ENCODE results near the gene FOXO6. TPM values are rescaled to one million over a fixed set of nuclear protein-coding genes. Genes with fewer than 3 reads are reported as not detected.

The FOXO6 gene
- total and polyA plus RNA-seq, 9 of the 15 experiments (the other 6 are each of a cell fraction or from before 2014, with no cell fraction given): 0.04 to 0.31 (median 0.12) TPM; not detected in 5

- no peak for FAIRE-seq
- TF ChIP-seq CEBPG (CRISPR knock-in tag; IDR thresholded peaks at IDR 0.05) (no peak), CEBPG (tag; conservative IDR thresholded peaks at IDR 0.05 in 1 of 2, IDR thresholded peaks at IDR 0.05 in 1 of 2) (peak in 1 of 2 experiments; percentile 13; a peak in 1 of 4 replicates), ZNF445 (CRISPR knock-in tag; IDR thresholded peaks at IDR 0.05; ENCODE audit: low read depth) (no peak), CAMTA2 (CRISPR knock-in tag; conservative IDR thresholded peaks at IDR 0.05) (no peak), NFIC (IDR thresholded peaks at IDR 0.05) (peak; percentile 93), SMAD2 (IDR thresholded peaks at IDR 0.05; ENCODE audit: low read depth, low read length) (no peak), ELF2 (CRISPR knock-in tag; IDR thresholded peaks at IDR 0.05) (no peak), ZNF239 (CRISPR knock-in tag; IDR thresholded peaks at IDR 0.05) (no peak), SIN3B (IDR thresholded peaks at IDR 0.05; ENCODE audit: low read depth) (no peak), MAZ (CRISPR knock-in tag; conservative IDR thresholded peaks at IDR 0.05 in 1 of 2, IDR thresholded peaks at IDR 0.05 in 1 of 2) (0 out of 4 replicates have a peak, but pooled peaks of 1 of the 2 experiments have one; percentile 20), U2AF2 (optimal IDR thresholded peaks at IDR 0.05; ENCODE audit: low read depth, low read length) (no peak), ELF4 (CRISPR knock-in tag; IDR thresholded peaks at IDR 0.05) (no peak), SFPQ (IDR thresholded peaks at IDR 0.05; ENCODE audit: low read depth, low read length) (no peak), KDM1A (IDR thresholded peaks at IDR 0.05) (no peak), HNRNPL (IDR thresholded peaks at IDR 0.05; ENCODE audit: low read depth, low read length) (no peak), USF2 (CRISPR knock-in tag; IDR thresholded peaks at IDR 0.05) (no peak), PCBP1 (IDR thresholded peaks at IDR 0.05; ENCODE audit: low read depth, low read length, poor library complexity, severe bottlenecking) (peak; percentile 49), ZNF764 (CRISPR knock-in tag; IDR thresholded peaks at IDR 0.05; ENCODE audit: low read depth) (no peak), ZNF41 (CRISPR knock-in tag; conservative IDR thresholded peaks at IDR 0.05) (no peak), CEBPB (tag; IDR thresholded peaks at IDR 0.05) (peak; percentile 43; the same call in 1 of the 2 replicates), ZNF766 (CRISPR knock-in tag; conservative IDR thresholded peaks at IDR 0.05) (no peak)
Measured at GRCh38 chr1:41380979-41381691, 19.9 kb downstream of the FOXO6 start.

More at GRCh38 chr1:41380979-41381691, 19.9 kb downstream of the FOXO6 start:
- DNase-seq (ENCODE audit: extremely low read depth in 1 of 4, low spot score in 3 of 4) (peak; percentile 28 to 56 (median 52)), ATAC-seq (peak; percentile 43; the same call in 2 of the 3 replicates)
- 15% methylated on average over 22 of the region's 29 CpGs for WGBS (ENCODE audit: insufficient coverage, low coverage, missing lambda C conversion rate)
- intact Hi-C loops (cut with micrococcal nuclease): no loop called here
- Histone ChIP-seq H3K36me3 (ENCODE audit: control insufficient read depth, insufficient read depth, low read length) (no peaks in the 10 kb centered on the region), H3K9ac (ENCODE audit: insufficient read depth in 1 of 2, low read depth in 2 of 2, low read length in 2 of 2) (no peak overlapping the region), H3K4me2 (ENCODE audit: insufficient read depth, low read length) (no peak overlapping the region), H3K27ac (ENCODE audit: extremely low read depth, low read depth, low read length) (no peak overlapping the region), H4K20me1 (replicated peaks; ENCODE audit: control insufficient read depth, insufficient read depth, low read length) (peaks cover 9% of the 10 kb centered on the region), H3K4me3 (no peak overlapping the region), H3K79me2 (ENCODE audit: control insufficient read depth, insufficient read depth, low read length) (no peaks in the 10 kb centered on the region), H3K9me1 (ENCODE audit: control insufficient read depth, insufficient read depth, low read length) (no peaks in the 10 kb centered on the region), H3K9me3 (replicated peaks; ENCODE audit: control insufficient read depth, insufficient read depth, low read depth, low read length) (no peaks in the 10 kb centered on the region), H3K27me3 (ENCODE audit: control insufficient read depth in 2 of 2, insufficient read depth in 2 of 2, low read length in 2 of 2) (peaks cover 13 to 54% of the 10 kb centered on the region in 2 experiments), H2AFZ (ENCODE audit: low read depth, low read length) (no peak overlapping the region), H3K4me1 (replicated peaks in 1 of 2; ENCODE audit: control insufficient read depth in 2 of 2, insufficient read depth in 2 of 2, low read length in 2 of 2) (peaks cover 3 to 13% of the 10 kb centered on the region in 2 experiments; a peak in 1 of 5 replicates)
- CTCF ChIA-PET (ENCODE audit: low intra/inter-chr PET ratio): no interaction called here
- POLR2A ChIA-PET: no interaction called here
- in situ Hi-C loops (cut with MboI): no loop called here
- no TSS peak for BruUV-seq (replicated peaks)

Data from K562 (cell line).